ENCODE measurements around the gene PCDH9. TPM values are rescaled to one million over a fixed set of nuclear protein-coding genes. Genes with fewer than 3 reads are reported as not detected.

PCDH9 gene
- total and polyA plus RNA-seq, 3 donors from 2014 or later: 2.3 to 4.6 (median 3.5) TPM

DNA sequence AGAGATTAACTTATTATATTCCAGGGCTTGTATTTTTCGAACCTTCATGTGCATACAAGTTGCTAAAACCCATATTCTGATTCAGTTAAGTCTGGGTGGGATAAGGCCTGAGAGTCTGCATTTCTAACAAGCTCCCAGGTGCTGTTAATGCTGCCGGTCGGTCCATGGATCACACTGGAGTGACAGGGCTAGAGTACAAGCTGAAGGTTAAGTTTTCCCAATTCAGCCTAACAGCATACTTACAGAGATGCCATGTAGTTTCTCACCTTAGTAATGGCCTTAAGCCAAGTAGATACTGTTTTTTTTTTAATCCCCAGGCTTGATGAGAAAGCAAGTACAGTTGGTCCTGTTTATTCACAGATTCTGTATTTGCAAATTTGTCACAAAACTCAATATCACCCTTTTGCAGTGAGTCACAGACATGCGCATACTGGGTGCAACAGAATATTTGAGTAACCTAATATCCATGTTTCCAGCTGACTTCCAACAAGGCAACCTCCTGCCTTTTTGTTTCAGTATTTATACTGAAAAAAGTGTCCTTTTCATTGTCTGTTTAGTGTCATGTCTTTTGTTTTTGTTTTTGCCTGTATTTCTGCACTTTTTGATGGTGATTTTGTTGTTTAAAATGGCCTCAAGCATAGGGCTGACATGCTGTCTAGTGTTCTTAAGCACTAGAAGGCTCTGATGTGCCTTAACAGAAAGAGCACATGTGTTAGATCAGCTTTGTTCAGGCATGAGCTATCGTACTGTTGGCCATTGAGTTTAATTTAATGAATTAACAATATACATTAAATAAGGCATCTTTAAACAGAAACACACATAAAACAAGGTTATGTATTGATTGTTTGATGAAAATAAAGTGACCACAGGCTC lies 875.0 kb downstream of the PCDH9 start:
- Histone ChIP-seq H3K9me3 (no peaks in the 10 kb centered on the region), H3K4me3 (no peak overlapping the region), H3K27ac (no peak overlapping the region), H3K4me1 (no peaks in the 10 kb centered on the region), H3K27me3 (no peaks in the 10 kb centered on the region), H3K36me3 (ENCODE audit: low read depth, missing control alignments) (no peaks in the 10 kb centered on the region)
- WGBS, 2 donors: 91 to 96% methylated on average over 5 of the region's 5 CpGs
- intact Hi-C loops (cut with DNase I; ENCODE audit: low total_unique reads): no loop called here
- TF ChIP-seq POLR2A (IDR thresholded peaks at IDR 0.05): no peak
- TF ChIP-seq, protein P1, sequence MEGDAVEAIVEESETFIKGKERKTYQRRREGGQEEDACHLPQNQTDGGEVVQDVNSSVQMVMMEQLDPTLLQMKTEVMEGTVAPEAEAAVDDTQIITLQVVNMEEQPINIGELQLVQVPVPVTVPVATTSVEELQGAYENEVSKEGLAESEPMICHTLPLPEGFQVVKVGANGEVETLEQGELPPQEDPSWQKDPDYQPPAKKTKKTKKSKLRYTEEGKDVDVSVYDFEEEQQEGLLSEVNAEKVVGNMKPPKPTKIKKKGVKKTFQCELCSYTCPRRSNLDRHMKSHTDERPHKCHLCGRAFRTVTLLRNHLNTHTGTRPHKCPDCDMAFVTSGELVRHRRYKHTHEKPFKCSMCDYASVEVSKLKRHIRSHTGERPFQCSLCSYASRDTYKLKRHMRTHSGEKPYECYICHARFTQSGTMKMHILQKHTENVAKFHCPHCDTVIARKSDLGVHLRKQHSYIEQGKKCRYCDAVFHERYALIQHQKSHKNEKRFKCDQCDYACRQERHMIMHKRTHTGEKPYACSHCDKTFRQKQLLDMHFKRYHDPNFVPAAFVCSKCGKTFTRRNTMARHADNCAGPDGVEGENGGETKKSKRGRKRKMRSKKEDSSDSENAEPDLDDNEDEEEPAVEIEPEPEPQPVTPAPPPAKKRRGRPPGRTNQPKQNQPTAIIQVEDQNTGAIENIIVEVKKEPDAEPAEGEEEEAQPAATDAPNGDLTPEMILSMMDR (IDR thresholded peaks at IDR 0.05): no peak
- DNase-seq: no peak

DNA sequence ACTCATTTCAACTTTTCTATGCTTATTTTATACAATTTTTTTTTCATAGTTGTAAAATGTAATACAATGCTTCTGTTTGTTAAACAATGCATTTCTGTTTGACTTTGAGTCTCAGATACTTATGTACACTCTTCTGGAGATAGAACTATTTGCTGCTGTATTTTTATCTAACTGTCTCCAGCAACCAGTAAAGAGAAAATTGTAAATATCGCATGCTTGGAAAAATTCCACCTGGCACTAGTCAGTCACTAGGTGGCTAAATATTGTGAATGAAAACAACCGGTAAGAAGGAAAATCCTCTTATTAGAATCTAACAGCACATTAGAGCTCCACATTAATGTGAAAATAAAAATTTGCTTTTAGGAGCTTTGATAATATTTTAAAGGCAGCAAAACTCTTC lies 876.5 kb downstream of the PCDH9 start:
- Histone ChIP-seq H3K27me3 (no peaks in the 10 kb centered on the region), H3K9me3 (no peaks in the 10 kb centered on the region), H3K36me3 (ENCODE audit: low read depth, missing control alignments) (no peaks in the 10 kb centered on the region), H3K4me3 (no peak overlapping the region), H3K27ac (no peak overlapping the region), H3K4me1 (no peaks in the 10 kb centered on the region)
- intact Hi-C loops (cut with DNase I; ENCODE audit: low total_unique reads): no loop called here
- no peak for DNase-seq
- 31 to 39% methylated on average over 2 of the region's 2 CpGs for WGBS, 2 donors
- TF ChIP-seq POLR2A (IDR thresholded peaks at IDR 0.05): no peak
- TF ChIP-seq, protein P1 (IDR thresholded peaks at IDR 0.05): no peak

DNA sequence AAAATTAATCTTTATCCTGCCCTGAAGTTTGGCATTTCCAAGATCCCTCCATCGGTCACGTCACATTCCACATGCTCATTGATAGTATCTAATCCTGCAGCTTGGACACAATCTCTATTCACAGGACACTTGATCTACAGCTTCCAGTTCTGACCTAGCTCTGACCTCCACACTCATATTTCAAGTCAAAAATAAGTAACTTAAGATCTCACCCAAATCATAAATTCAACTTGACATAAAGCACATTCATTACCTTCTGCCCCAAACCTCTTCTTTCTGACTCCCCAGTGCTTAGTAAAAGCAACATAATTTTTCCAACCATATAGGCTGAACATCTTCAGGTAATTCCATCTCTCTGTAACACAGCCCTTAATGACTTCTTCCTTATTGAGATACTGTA lies 880.2 kb downstream of the PCDH9 start:
- Histone ChIP-seq H3K27ac (no peak overlapping the region), H3K9me3 (no peaks in the 10 kb centered on the region), H3K27me3 (no peaks in the 10 kb centered on the region), H3K4me3 (no peak overlapping the region), H3K4me1 (no peaks in the 10 kb centered on the region), H3K36me3 (ENCODE audit: low read depth, missing control alignments) (no peaks in the 10 kb centered on the region)
- intact Hi-C loops (cut with DNase I; ENCODE audit: low total_unique reads): no loop called here
- DNase-seq: no peak
- 73 to 83% methylated on average over 2 of the region's 2 CpGs for WGBS, 2 donors
- TF ChIP-seq, protein P1 (IDR thresholded peaks at IDR 0.05): no peak
- TF ChIP-seq POLR2A (IDR thresholded peaks at IDR 0.05): no peak

- Histone ChIP-seq H3K4me3 (no peak overlapping the region), H3K27ac (no peak overlapping the region), H3K4me1 (no peaks in the 10 kb centered on the region), H3K36me3 (ENCODE audit: low read depth, missing control alignments) (no peaks in the 10 kb centered on the region), H3K27me3 (no peaks in the 10 kb centered on the region), H3K9me3 (no peaks in the 10 kb centered on the region)
- intact Hi-C loops (cut with DNase I; ENCODE audit: low total_unique reads): no loop called here
- WGBS, 2 donors: 66 to 70% methylated on average over 5 of the region's 5 CpGs
- no peak for DNase-seq
- no peak for TF ChIP-seq POLR2A (IDR thresholded peaks at IDR 0.05)
- TF ChIP-seq, protein P1 (IDR thresholded peaks at IDR 0.05): no peak
These were observed 881.1 kb downstream of the PCDH9 start for GRCh38 chr13:66348745-66349690.
